ENCODE data around the gene C19orf81. TPM values are rescaled to one million over a fixed set of nuclear protein-coding genes. Genes with fewer than 3 reads are reported as not detected.

The C19orf81 gene
- total and polyA plus RNA-seq, 2 of the 4 experiments (the other 2 are of a cell fraction): 0.31 TPM; not detected in 1

DNA sequence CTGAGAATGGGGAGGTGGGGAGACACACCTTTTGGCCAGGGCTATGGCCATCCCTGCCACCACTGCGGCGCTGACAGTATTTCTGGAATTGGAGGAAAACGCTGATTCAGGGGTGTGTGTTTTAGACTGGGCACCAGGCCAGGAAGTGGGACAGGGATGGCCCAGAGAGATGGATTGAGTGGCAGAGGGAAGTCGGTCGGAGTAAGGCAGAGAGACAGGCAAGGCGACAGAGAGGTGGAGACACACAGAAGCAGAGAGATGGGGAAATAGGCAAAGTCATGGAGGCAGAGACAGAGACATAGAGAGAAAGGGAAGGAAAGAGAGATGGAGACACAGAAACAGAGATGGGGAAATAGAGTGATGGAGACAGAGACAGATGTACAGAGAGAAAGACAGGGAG, 4.1 kb upstream of the C19orf81 start:
- Histone ChIP-seq H2AFZ (replicated peaks; ENCODE audit: low read length, poor library complexity) (no peak overlapping the region), H3K4me3 (ENCODE audit: insufficient read depth, low read depth, low read length) (no peak overlapping the region), H3K18ac (ENCODE audit: low read depth, low read length) (no peak overlapping the region), H2BK5ac (ENCODE audit: low read depth, low read length, poor library complexity, severe bottlenecking) (no peak overlapping the region), H4K5ac (ENCODE audit: low read depth, low read length) (no peak overlapping the region), H2BK15ac (ENCODE audit: low read depth, low read length) (no peak overlapping the region), H2BK20ac (ENCODE audit: low read depth, low read length) (no peak overlapping the region), H3K56ac (ENCODE audit: extremely low read depth, insufficient read depth, low read length) (no peak overlapping the region), H3K36me3 (ENCODE audit: control insufficient read depth, insufficient read depth, low read length) (no peaks in the 10 kb centered on the region), H3K4ac (ENCODE audit: low read depth, low read length) (no peak overlapping the region), H3K27me3 (ENCODE audit: control insufficient read depth, insufficient read depth, low read length) (peaks cover 3% of the 10 kb centered on the region), H3K9me3 (ENCODE audit: control insufficient read depth, insufficient read depth, low read length) (no peaks in the 10 kb centered on the region), H3K23ac (ENCODE audit: low read depth, low read length) (no peak overlapping the region), H3K4me1 (ENCODE audit: control insufficient read depth, insufficient read depth, low read length) (no peaks in the 10 kb centered on the region), H2BK120ac (ENCODE audit: low read depth, low read length) (no peak overlapping the region), H3K4me2 (ENCODE audit: low read depth, low read length) (no peak overlapping the region), H4K20me1 (ENCODE audit: insufficient read depth, low read length) (no peaks in the 10 kb centered on the region), H3K27ac (ENCODE audit: insufficient read depth, low read length) (no peak overlapping the region), H3K9me1 (ENCODE audit: insufficient read depth, low read length) (no peaks in the 10 kb centered on the region), H2AK5ac (ENCODE audit: low read depth, low read length) (no peak overlapping the region), H3K14ac (replicated peaks; ENCODE audit: low read depth, low read length) (no peak overlapping the region), H4K8ac (ENCODE audit: low read depth in 2 of 2, low read length in 2 of 2) (no peak overlapping the region), H3K9ac (ENCODE audit: low read depth, low read length) (no peak overlapping the region), H4K91ac (ENCODE audit: insufficient read depth, low read depth, low read length) (no peak overlapping the region), H3K79me1 (ENCODE audit: low read depth in 1 of 2, low read length in 2 of 2) (no peaks in the 10 kb centered on the region), H2AK9ac (replicated peaks; ENCODE audit: low read depth, low read length, poor library complexity) (no peak overlapping the region)
- BruUV-seq (replicated peaks): no TSS peak
- intact Hi-C loops (cut with micrococcal nuclease) (no loop called here), in situ Hi-C loops (cut with MboI; ENCODE audit: low sequenced_read_pairs) (no loop called here), dilution Hi-C loops (cut with HindIII; ENCODE audit: low sequenced_read_pairs, unreplicated experiment) (no loop called here)
- ATAC-seq (ENCODE audit: low read depth) (no peak), DNase-seq (no peak)
- CTCF ChIA-PET: no interaction called here
- TF ChIP-seq RFX5 (IDR thresholded peaks at IDR 0.05; ENCODE audit: low read depth, low read length) (no peak), NFE2L2 (IDR thresholded peaks at IDR 0.05; ENCODE audit: low read depth, low read length) (no peak), RAD21 (IDR thresholded peaks at IDR 0.05; ENCODE audit: low read length) (no peak), POLR2A (IDR thresholded peaks at IDR 0.05; ENCODE audit: low read depth, low read length) (no peak), FOS (IDR thresholded peaks at IDR 0.05; ENCODE audit: low read depth, low read length) (no peak), CHD1 (IDR thresholded peaks at IDR 0.05; ENCODE audit: low read depth, low read length) (no peak), MAFK (IDR thresholded peaks at IDR 0.05; ENCODE audit: low read depth, low read length) (no peak), CEBPB (IDR thresholded peaks at IDR 0.05; ENCODE audit: low read depth, low read length) (no peak), RCOR1 (IDR thresholded peaks at IDR 0.05; ENCODE audit: insufficient replicate concordance, low read length) (no peak), MXI1 (IDR thresholded peaks at IDR 0.05; ENCODE audit: borderline replicate concordance, low read depth, low read length) (no peak), MAZ (IDR thresholded peaks at IDR 0.05; ENCODE audit: borderline replicate concordance, low read depth, low read length) (no peak), BHLHE40 (IDR thresholded peaks at IDR 0.05; ENCODE audit: low read depth, low read length) (no peak), SMC3 (IDR thresholded peaks at IDR 0.05; ENCODE audit: low read depth, low read length) (no peak)
- TF ChIP-seq, protein P1, sequence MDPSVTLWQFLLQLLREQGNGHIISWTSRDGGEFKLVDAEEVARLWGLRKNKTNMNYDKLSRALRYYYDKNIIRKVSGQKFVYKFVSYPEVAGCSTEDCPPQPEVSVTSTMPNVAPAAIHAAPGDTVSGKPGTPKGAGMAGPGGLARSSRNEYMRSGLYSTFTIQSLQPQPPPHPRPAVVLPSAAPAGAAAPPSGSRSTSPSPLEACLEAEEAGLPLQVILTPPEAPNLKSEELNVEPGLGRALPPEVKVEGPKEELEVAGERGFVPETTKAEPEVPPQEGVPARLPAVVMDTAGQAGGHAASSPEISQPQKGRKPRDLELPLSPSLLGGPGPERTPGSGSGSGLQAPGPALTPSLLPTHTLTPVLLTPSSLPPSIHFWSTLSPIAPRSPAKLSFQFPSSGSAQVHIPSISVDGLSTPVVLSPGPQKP (IDR thresholded peaks at IDR 0.05; ENCODE audit: borderline replicate concordance, low read depth, low read length): no peak
- TF ChIP-seq, protein P2, sequence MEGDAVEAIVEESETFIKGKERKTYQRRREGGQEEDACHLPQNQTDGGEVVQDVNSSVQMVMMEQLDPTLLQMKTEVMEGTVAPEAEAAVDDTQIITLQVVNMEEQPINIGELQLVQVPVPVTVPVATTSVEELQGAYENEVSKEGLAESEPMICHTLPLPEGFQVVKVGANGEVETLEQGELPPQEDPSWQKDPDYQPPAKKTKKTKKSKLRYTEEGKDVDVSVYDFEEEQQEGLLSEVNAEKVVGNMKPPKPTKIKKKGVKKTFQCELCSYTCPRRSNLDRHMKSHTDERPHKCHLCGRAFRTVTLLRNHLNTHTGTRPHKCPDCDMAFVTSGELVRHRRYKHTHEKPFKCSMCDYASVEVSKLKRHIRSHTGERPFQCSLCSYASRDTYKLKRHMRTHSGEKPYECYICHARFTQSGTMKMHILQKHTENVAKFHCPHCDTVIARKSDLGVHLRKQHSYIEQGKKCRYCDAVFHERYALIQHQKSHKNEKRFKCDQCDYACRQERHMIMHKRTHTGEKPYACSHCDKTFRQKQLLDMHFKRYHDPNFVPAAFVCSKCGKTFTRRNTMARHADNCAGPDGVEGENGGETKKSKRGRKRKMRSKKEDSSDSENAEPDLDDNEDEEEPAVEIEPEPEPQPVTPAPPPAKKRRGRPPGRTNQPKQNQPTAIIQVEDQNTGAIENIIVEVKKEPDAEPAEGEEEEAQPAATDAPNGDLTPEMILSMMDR (conservative IDR thresholded peaks at IDR 0.05; ENCODE audit: low read depth, low read length): no peak
- TF ChIP-seq, protein P3, sequence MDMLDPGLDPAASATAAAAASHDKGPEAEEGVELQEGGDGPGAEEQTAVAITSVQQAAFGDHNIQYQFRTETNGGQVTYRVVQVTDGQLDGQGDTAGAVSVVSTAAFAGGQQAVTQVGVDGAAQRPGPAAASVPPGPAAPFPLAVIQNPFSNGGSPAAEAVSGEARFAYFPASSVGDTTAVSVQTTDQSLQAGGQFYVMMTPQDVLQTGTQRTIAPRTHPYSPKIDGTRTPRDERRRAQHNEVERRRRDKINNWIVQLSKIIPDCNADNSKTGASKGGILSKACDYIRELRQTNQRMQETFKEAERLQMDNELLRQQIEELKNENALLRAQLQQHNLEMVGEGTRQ (IDR thresholded peaks at IDR 0.05; ENCODE audit: low read depth, low read length): no peak
- POLR2A ChIA-PET (ENCODE audit: unreplicated experiment): no interaction called here
- 28% methylated on average over 6 of the region's 6 CpGs; no CpG with 5 or more reads in 1 of the 2 experiments for WGBS, 2 experiments (ENCODE audit: extremely low coverage in 2 of 2, insufficient read length in 1 of 2)
